NCI-H1436 treated with DMSO at 0.1 percent for 48 hours (cell line): Measurements from ENCODE around the gene GRK5.
"Not testable (repeated sequence)": the region's sequence is repeated elsewhere in the genome, so short reads cannot be mapped to it uniquely, and the experiment has no call there.

ENCODE experiments used
- DNase-seq: peaks from one replicate; lab custom pipeline; 2025; lab: John Stamatoyannopoulos, UW

Gene GRK5

DNA sequence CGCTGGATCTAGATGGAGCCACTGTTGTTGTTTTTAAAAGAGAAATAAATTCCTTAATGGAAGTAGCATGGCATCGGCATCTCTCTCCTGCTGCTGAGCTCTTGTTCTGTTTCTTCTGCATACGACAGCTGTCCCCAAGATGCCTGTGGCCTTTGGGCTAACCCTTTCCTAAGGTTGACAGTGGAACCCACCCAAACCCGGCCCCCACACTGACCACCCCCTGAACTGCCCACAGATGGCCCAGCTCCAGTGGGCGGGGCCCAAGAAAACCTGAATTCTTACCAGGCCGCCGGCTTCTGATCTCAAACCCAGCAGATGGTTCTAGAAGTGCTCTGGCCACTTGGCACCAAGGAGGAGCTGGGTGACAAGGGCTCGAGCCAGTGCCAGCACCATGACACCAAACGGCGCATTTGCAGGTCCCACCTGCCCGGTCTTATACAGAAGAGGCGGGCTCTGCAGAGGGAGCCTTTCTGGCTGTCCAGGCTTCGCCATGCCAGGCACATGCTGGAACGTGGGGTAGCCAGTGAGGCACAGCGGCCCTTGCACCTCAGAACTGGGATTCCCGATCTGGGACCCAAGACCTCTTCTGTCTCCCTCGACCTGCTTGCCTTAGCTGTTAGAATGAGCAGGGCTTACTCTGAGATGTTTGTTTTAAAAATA lies 252.4 kb downstream of the GRK5 start:
- no peak for DNase-seq

DNA sequence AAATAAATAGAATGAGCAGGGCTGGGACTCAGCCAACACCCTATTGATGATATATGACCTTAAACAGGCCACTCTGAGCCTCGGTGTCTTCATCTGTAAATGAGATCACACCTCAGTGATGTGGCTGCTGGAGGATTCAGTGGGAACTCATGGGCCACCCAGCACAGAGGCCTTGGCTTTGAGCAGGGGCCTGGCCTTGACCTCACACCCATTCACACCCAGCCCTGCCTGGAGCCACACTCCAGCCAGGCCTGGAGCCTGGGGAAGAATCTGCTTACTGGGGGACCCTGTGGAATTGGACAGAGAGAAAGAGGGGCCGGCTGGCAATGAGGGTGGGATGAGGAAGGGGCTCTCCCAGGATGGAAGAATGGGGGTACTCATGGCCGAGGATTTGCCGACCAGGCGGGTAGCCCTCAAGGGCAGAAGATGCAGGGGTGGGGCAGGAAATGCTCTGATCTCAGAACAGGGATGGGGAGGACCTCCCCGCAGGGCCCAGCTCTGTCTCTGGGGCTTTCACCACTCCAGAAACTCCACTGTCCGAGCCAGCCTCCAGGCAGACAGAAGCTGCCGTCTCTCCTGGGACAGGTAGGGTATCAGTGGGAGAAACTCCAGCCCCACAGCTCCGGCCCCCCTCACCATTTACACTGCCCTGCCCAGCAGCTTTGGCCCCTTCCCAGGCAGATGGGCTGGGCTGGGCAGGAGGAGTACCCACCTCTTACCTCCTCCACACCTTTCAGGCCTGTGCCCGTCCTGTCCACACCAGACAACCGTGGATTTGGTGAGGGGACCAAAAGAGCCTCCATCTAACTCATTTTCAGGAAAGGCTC lies 253.2 kb downstream of the GRK5 start:
- DNase-seq, result no peak

DNA sequence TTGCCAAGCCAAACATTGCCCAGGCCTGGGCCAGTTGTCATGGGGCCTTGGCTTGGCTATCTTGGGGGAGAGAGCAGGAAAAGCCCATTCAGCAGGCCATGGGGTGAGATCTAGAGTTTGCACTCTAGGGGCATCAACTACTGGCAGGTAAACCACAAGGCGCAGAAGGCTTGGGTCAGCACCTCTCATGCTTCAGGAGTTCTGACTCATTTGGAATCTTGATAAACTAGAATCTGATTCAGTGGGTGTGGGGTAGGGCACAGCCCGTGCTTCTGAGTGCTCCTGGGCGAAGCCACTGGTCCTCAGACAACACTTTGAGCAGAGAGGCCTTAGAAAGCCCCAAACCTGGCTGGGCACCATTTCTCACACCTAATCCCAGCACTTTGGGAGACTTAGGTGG lies 254.0 kb downstream of the GRK5 start:
- no peak for DNase-seq

DNA sequence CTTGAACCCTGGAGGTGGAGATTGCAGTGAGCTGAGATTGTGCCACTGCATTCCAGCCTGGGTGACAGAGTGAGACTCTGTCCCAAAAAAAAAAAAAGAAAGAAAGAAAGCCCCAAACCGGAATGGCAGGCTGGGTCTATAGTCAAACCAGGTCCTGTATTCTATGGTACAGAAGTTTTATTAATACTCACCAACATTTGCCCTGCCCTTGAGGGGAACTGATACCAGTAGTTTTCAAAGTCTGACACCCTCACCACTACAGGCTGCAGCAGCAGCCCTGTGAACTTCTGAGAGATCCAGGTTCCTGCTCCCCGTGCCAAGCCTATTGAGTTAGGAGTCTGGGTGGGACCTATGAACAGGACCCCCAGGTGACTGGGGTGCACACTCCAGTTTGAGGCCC lies 254.6 kb downstream of the GRK5 start:
- DNase-seq, result no peak

DNA sequence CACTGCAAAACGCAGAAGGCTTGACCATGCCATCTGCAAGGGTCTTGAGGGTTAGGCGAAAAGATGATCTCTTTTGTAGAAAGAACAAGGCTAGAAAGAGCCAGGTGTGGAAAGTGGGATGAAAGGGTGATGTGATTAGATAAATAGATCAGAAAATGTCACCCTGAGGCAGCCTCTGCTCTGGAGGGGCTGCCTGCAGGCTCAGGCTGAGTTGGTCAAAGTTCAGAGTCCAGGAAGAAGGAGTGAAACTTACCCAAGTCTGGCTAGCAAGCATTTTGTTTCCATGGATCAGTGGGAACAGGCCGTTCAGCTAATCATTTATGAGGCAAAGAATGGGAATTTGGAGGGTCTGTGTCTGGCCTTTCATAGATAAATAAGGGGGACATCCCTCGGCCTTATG lies 255.4 kb downstream of the GRK5 start:
- no peak for DNase-seq

DNA sequence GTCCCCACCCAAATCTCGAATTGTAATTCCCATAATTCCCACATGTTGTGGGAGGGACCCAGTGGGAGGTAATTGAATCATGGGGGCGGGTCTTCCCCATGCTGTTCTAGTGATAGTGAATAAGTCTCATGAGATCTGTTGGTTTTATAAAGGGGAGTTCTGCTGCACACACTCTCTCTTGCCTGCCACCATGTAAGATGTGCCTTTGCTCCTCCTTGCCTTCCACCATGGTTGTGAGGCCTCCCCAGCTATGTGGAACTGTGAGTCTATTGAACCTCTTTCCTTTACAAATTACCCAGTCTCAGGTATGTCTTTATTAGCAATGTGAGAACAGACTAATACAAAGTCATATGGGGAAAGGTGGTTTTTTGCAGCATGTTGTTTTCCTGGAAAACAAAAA lies 255.8 kb downstream of the GRK5 start:
- DNase-seq, result not testable (repeated sequence)

DNA sequence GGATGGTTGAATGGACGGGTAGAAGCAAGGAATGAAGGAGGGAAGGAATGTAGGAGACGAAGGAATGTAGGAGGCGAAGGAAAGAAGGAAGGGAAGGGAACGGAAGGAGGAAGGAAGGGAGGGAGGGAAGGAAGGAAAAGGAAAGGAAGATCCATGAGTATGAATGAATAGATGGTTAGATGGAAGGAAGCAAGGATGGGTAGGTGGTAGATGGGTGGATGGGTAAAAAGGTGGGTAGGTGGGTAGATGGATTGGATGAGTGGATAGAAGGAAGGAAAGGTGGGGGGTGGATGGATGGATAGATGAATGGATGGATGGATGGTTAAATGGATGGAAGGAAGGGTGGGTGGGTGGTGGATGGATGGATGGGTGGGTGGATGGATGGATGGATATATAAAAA lies 257.7 kb downstream of the GRK5 start:
- DNase-seq, result no peak

DNA sequence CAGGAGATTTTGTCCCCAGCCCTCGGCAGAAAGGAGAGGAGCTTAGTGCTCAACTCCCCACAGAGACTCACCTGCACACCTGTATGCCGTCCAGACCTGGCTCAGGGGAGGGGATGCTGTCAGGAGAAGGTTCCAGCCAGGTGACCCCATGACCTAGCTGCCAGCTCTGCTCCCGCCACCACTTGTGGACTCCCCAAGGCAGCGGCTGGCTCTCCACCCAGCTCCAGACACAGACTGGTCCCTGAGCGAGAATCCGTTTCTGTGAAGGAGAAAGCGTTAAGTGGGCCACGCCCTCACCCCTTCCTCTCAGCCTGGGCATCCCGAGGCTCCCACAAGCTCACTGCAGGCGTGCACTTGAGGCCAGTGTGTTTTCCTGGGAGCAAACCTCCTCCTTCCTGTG lies 258.7 kb downstream of the GRK5 start:
- no peak for DNase-seq

DNA sequence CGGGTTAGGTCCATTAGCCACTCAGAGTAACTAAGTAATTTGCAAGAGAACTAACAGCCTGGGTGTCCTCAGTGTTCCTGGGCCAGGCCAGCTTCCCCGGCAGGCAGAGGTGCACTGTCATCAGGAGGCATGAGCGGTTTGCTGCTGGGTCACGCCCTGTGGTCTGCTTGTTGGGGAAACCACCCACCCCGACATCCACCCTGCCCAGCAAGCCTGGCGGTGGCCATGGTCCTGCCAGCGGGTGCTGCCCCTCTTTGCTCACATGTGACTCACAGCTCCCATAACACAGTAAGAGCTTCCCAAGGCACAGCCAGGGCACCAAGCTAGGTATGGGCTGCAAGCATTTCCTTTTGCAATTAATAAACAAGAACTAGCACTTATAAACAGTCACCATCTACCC lies 259.3 kb downstream of the GRK5 start:
- DNase-seq, result no peak

DNA sequence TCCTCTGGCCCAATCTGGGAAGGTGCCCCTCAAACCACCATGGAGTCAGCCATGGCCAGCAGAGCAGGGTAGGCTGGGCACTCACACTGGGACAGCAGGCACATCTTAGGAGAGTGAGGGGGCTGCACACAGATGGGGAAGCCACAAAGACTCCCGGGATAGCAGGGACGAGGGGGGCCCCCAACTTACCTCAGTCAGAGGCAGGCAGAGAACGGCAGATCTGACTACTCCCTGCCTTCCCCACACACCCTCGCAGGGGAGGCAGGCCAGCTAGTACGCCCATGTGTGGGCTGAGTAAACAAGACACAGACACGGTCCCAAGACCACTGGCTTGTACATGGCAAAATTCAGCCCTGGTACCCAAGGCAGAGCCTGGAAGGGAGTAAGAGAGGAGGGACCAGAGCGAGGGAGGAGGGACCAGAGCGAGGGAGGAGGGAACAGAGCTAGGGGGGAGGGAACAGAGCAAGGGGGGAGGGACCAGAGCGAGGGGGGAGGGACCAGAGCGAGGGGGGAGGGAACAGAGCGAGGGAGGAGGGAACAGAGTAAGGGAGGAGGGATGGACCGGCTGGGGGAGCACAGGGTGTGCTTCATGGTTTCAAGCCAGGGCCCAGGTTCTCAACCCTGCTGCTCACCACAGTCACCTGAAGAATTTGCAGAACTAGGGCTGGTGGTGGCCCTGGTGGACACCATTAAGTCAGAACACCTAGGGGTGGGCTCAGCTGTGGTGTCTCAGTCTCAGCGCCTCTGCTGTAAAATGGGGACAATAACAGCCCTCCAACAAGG lies 261.4 kb downstream of the GRK5 start:
- DNase-seq, result no peak

DNA sequence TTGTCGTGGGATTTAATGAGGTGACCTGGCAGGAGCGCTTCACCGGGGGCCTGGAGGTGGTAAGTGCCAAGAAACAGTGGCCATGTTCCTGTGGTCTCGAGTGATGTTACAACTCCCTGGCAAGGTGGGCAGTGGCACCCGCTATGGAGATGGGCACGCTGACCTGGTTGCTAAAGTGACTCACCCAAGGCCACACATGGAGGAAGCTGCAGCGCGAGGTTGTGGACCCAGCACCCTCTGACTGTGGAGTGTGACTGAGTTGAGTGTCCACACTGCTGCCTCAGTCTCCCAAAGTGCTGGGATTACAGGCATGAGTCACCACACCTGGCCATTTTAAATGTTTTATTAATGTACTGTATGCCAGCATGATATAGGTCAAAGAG lies 261.9 kb downstream of the GRK5 start:
- no peak for DNase-seq

DNA sequence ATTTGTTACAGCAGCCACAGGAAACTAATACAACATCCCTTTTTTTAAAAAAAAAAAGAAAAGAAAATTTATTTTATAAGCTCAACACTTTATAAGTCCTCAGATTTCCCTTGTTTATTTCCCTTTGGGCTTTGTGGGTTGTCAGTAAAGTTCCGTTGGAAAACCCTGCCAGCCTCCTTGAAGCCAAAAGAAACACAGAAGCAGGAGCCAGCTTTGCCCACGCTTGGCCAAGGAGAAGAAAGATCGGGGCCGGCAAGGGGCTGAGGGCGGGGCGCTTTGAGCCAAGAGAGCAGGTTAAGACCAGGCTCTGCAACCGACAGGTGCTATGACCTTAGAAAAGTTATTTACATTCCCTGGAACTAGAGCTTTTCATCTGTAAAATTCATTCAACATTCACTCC lies 262.5 kb downstream of the GRK5 start:
- DNase-seq, result no peak

DNA sequence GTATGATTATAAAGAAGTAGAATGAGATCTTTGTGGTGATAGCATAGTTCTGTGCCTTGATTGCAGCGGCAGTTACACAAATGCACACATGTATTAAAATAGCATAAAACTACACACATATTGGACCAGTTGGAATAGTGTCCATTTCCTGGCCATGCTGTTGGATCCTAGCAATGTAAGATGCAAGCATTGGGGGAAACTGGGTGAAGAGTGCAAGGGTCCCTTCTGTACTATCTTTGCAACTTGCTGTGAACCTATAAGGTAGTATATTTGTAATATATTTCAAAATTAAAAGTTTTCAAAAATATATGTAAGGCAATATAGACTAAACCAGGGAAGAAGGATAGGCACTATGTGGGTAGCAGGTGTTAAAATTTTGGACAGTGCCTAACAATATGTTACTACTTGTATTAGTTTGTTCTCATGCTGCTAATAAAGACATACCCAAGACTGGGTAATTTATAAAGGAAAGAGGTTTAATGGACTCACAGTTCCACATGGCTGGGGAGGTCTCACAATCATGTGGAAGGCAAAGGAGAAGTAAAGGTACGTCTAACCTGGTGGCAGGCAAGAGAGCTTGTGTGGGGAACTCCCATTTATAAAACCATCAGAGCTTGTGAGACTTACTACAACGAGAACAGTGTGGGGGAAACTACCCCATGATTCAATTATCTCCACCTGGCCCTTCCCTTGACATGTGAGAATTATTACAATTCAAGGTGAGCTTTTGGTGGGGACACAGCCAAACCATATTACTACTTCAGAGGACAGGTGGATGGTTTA lies 263.7 kb downstream of the GRK5 start:
- no peak for DNase-seq

DNA sequence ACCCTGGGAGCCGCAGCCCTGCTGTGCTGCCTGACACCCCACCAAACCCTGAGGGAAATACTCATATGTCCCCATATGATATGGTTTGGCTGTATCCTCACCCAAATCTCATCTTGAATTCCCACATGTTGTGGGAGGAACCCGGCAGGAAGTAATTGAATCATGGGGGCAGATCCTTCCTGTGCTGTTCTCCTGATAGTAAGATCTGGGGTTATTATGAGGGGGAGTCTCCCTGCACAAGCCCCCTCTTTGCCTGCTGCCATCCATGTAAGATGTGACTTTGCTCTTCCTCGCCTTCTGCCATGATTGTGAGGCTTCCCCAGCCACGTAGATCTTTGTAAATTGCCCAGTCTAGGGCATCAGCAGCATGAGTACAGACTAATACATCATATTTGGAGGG lies 266.4 kb downstream of the GRK5 start:
- no peak for DNase-seq

DNA sequence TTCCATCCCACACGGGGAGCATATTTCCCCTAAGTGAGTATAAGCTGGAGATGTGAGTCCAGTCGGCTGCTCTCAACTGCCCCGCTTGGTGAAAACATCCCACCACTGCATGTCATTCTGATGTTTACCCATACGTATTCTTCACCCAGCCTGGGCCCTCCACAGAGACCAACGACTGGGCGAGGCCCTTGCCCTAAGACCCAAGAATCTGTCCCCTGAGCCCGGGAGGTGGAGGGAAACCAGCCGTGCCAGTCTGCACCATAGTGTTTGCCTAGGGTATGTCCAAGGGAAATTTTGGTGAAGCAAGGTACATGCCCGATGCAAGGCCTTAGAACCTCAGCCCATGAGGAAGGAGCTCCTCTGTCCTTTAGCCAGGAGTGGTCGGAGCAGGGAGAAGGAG lies 267.2 kb downstream of the GRK5 start:
- no peak for DNase-seq

DNA sequence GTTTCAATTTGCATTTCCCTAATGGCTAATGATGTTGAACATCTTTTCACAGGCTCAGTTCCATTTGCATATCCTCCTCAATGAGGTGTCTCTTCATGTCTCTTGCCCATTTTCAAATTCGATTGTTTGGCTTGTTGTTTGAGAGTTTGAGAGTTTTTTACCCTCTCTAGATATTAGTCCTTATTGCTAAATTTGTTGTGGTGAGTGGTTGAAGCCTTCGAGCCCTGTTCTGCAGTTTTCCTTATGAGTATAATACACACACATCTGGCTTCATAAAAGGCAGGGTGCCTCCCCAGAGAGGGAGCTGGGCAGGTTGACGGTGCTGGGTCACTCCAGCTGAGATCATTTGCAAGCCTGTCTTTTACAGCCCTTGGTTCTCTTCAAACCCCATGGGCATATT lies 270.1 kb downstream of the GRK5 start:
- DNase-seq, result no peak

DNA sequence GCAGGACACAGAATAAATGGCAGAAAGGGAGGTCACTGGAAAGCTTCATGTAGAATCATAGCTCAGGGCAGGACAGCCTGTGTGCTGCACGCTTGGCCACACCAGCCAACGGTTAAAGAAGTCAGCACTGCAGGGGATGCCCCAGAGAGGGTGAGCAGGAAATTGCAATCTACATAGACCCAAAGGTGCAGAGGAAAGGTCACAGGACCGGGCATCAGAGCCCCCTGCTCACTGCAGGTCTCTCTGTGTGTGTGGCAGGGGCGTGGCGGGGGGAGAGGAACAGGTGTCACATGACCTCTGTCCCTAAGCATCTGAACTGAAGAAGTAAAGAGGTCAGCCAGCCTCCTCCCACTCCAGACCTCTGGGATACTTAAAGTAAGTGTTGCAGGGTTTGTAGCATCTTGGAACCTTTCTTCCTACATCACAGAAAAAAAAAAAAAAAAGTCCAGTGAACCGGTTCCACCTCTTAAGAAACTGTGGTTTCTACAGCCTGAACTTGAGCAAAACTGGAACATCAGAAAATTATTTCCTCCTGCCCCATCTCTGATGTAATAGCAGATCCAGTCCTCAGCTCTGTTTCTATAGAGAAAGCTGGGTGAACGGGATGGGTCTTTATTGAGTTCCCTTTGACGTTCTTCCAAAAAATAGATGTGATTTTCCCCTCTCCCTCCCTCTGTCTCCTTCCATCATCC lies 270.9 kb downstream of the GRK5 start:
- no peak for DNase-seq

DNA sequence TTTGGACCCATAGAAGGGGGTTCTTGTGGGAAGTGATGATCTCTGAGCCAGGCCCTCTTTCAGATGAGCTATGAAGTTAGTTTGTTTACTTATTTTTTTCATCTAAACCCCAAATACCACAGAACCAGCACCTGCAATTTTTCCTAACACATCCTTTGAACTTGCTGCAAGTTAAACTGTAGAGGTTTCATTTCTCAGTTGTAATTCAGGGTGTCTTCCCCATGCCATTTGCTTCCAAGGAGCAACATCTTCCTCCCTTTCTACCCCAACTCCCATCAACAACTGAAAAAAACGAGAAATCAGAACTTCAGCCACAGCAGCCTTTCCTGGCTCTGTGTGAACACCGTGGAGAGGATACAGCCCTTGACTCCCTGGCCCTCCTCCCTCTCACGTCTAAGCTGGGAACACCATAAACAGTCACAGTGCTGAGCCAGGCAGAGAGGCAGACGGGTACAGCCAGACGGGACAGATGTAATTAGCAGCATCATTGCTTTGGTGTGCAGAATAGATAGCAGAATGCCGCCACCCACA lies 271.5 kb downstream of the GRK5 start:
- no peak for DNase-seq

DNA sequence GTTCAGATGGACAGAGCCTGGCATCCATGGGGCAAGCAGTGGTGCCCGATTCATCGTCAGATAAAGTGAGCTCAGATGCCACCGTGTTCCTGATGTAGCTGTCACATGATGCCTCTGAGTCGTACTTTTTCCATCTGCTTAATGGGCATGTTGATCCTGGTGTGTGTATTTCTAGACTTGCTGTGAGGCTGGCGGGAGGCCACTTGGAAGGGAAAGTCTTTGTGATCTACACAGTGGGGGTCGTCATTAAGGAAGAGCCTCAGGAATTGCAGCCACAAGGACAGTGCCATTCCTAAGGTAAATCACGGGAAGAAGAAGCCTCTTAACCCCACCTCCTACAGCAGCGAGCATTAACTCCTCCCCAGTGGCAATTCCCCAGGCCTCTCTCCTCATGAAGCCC lies 272.2 kb downstream of the GRK5 start:
- no peak for DNase-seq

DNA sequence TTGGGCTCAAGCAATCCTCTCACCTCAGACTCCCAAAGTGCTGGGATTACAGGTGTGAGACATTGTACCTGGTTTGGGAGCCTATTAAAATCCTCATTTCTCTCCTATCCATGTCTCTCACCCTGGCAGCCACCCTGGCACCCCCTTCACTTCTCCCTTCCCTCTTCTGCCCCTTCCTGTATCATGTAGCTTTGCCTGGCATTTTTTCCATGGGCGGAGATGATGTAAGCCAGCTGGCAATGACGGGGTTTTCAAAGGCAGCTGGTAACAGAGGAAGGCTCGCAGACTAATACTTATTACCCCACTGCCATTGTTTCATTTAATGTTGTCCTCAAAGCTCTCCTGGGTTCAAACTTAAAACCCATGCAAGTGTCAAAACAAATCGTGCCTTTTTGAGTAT lies 273.3 kb downstream of the GRK5 start:
- no peak for DNase-seq

DNA sequence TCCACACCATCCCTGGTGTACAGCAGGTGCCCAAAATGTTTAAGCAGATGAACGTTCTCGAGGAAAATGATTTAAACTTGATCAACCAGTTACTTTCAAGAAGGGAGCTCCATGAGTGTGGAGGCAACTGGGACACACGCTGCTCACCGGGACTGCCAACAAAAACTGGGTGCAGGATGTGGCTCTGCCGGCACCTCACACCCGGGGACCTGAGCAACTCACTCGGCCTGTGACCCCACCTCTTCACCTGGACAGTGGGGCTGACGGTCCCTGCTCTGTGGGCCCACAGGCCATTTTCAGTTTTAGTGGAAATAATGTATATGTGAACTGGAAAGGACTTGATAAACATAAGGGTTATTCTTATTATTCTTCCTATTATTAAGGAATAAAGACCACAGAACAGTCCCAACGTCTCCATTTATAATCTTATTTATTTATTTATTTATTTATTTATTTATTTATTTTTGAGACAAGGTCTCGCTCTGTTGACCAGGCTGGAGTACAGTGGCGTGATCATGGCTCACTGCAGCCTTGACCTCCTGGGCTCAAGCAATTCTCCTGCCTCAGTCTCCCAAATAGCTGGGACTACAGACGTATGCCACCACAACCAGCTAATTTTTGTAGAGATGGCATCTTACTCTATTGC lies 274.5 kb downstream of the GRK5 start:
- DNase-seq, result no peak
